Keratinocyte (primary cell): ENCODE data around the gene SPATA2. TPM values are rescaled to one million over a fixed set of nuclear protein-coding genes. Genes with fewer than 3 reads are reported as not detected.

Experiments
- DNase-seq: peaks from one replicate; pipeline ENCODE4 v3.0.0-alpha.2; 2011; ENCODE audit warnings: low read depth, missing footprints, low spot score
- FAIRE-seq: peaks from 2 replicates; lab custom pipeline; 2011; peaks lifted over from hg19 to GRCh38; lab: Jason Lieb, UNC
- H2AFZ ChIP-seq: 2 replicates; pipeline ENCODE4 v1.6.0; 2012; ENCODE audit warnings: low read length, control low read depth, inconsistent platforms; ENCODE audit not compliant: control insufficient read depth
- H3K27ac ChIP-seq: 2 replicates; pipeline ENCODE4 v1.5.1; 2011; ENCODE audit warnings: low read length; ENCODE audit not compliant: control insufficient read depth, insufficient read depth
- H3K27me3 ChIP-seq: 3 replicates; pipeline ENCODE4 v1.6.0; 2011; ENCODE audit warnings: low read length; ENCODE audit not compliant: control insufficient read depth, insufficient read depth; ENCODE audit errors: extremely low read depth
- H3K36me3 ChIP-seq, 2 experiments: 2 replicates in 1 of 2; 3 replicates in 1 of 2; pipeline ENCODE4 v1.5.1; 2011; ENCODE audit warnings: low read length in 2 of 2, mild to moderate bottlenecking in 1 of 2; ENCODE audit not compliant: control insufficient read depth in 2 of 2, insufficient read depth in 2 of 2; ENCODE audit errors: extremely low read depth in 1 of 2
- H3K4me1 ChIP-seq: 3 replicates; pipeline ENCODE4 v1.5.1; 2011; ENCODE audit warnings: low read length; ENCODE audit not compliant: control insufficient read depth, insufficient read depth; ENCODE audit errors: extremely low read depth
- H3K4me2 ChIP-seq: 3 replicates; pipeline ENCODE4 v1.6.0; 2011; ENCODE audit warnings: low read depth, low read length; ENCODE audit not compliant: control insufficient read depth, insufficient read depth; ENCODE audit errors: extremely low read depth
- H3K4me3 ChIP-seq, 3 experiments: fragments of 200-600 bp in 1 of 3; sonication (generic) in 1 of 3; 2 replicates in 2 of 3; 3 replicates in 1 of 3; pipeline ENCODE4 v1.5.1; 2011 to 2016; ENCODE audit warnings: low read length in 3 of 3, mild to moderate bottlenecking in 3 of 3, control low read depth in 2 of 3, inconsistent platforms in 1 of 3, low read depth in 1 of 3, mixed read lengths in 1 of 3, mixed run types in 1 of 3, moderate library complexity in 1 of 3; ENCODE audit not compliant: control insufficient read depth in 2 of 3, insufficient read depth in 2 of 3; ENCODE audit errors: extremely low read depth in 1 of 3
- H3K79me2 ChIP-seq: 2 replicates; pipeline ENCODE4 v1.6.0; 2012; ENCODE audit warnings: low read length; ENCODE audit not compliant: control insufficient read depth, insufficient read depth
- H3K9ac ChIP-seq: 3 replicates; pipeline ENCODE4 v1.6.0; 2011; ENCODE audit warnings: low read length; ENCODE audit not compliant: control insufficient read depth, insufficient read depth; ENCODE audit errors: extremely low read depth
- H3K9me1 ChIP-seq: 3 replicates; pipeline ENCODE4 v1.6.0; 2011; ENCODE audit warnings: low read length; ENCODE audit not compliant: control insufficient read depth, insufficient read depth; ENCODE audit errors: extremely low read depth
- H3K9me3 ChIP-seq: 2 replicates; pipeline ENCODE4 v1.5.1; 2012; ENCODE audit warnings: low read depth, low read length; ENCODE audit not compliant: control insufficient read depth
- H4K20me1 ChIP-seq: 3 replicates; pipeline ENCODE4 v1.6.0; 2011; ENCODE audit warnings: low read length; ENCODE audit not compliant: control insufficient read depth, insufficient read depth; ENCODE audit errors: extremely low read depth
- EZH2 ChIP-seq: IDR thresholded peaks from one replicate; pipeline ENCODE4 v1.6.1; 2012; ENCODE audit warnings: inconsistent platforms, mild to moderate bottlenecking, low read length, moderate library complexity
- dilution Hi-C: fragments of 300-500 bp; cut with MboI; formaldehyde crosslinking; loops from one replicate; pipeline ENCODE4 v1.7.0; 2020; ENCODE audit warnings: low sequenced_read_pairs; ENCODE audit not compliant: extremely low pct_ligation_motif_present
- polyA plus RNA-seq, 5 experiments: library from polyadenylated mRNA; depleted of rRNA in 3 of 5; stranded (reverse) in 3 of 5; stranded (forward) in 1 of 5; unstranded in 1 of 5; fragments of >200 nt; gene quantifications; 1 replicate in 1 of 5; 2 replicates in 3 of 5; 3 replicates in 1 of 5; pipeline versions ENCODE4 v1.2.1 to v1.2.3, GENCODE V29; 2011 to 2012; ENCODE audit warnings: missing spikeins in 2 of 5, low read depth in 1 of 5, low replicate concordance in 1 of 5
- TF ChIP-seq, protein P1 (sequence below), 3 experiments: IDR thresholded peaks in 1 of 3; conservative IDR thresholded peaks in 1 of 3; optimal IDR thresholded peaks in 1 of 3; 2 replicates in 2 of 3; 3 replicates in 1 of 3; pipeline versions ENCODE3 to v1.5.1; 2011; ENCODE audit warnings: low read length in 3 of 3, mild to moderate bottlenecking in 3 of 3, moderate library complexity in 2 of 3, control low read depth in 1 of 3, inconsistent platforms in 1 of 3; ENCODE audit not compliant: insufficient read depth in 2 of 3; ENCODE audit errors: extremely low read depth in 1 of 3

Gene SPATA2
- polyA plus RNA-seq, 1 donor (not counting 4 experiments of a cell fraction or from before 2014, with no cell fraction given), result 3.2 TPM

- H3K4me3 ChIP-seq, result no peak overlapping the region
- H3K27ac ChIP-seq, result no peak overlapping the region
- DNase-seq (no peak), FAIRE-seq (no peak)
- H3K36me3 ChIP-seq, result peaks cover 3 to 5% of the 10 kb centered on the region in 2 experiments
- no peak overlapping the region for H3K4me2 ChIP-seq
- no peaks in the 10 kb centered on the region for H3K79me2 ChIP-seq
- H3K27me3 ChIP-seq, result no peaks in the 10 kb centered on the region
- H3K9me1 ChIP-seq, result no peaks in the 10 kb centered on the region
- H2AFZ ChIP-seq, result no peak overlapping the region
- dilution Hi-C loops, result no loop called here
- H3K4me1 ChIP-seq, result no peaks in the 10 kb centered on the region
- H3K9ac ChIP-seq, result no peak overlapping the region
- no peaks in the 10 kb centered on the region for H4K20me1 ChIP-seq
- H3K9me3 ChIP-seq, result no peaks in the 10 kb centered on the region
- no peak for TF ChIP-seq EZH2
- TF ChIP-seq, protein P1, sequence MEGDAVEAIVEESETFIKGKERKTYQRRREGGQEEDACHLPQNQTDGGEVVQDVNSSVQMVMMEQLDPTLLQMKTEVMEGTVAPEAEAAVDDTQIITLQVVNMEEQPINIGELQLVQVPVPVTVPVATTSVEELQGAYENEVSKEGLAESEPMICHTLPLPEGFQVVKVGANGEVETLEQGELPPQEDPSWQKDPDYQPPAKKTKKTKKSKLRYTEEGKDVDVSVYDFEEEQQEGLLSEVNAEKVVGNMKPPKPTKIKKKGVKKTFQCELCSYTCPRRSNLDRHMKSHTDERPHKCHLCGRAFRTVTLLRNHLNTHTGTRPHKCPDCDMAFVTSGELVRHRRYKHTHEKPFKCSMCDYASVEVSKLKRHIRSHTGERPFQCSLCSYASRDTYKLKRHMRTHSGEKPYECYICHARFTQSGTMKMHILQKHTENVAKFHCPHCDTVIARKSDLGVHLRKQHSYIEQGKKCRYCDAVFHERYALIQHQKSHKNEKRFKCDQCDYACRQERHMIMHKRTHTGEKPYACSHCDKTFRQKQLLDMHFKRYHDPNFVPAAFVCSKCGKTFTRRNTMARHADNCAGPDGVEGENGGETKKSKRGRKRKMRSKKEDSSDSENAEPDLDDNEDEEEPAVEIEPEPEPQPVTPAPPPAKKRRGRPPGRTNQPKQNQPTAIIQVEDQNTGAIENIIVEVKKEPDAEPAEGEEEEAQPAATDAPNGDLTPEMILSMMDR (optimal IDR thresholded peaks at IDR 0.05 in 1 of 3, IDR thresholded peaks at IDR 0.05 in 1 of 3, conservative IDR thresholded peaks at IDR 0.05 in 1 of 3; ENCODE audit: extremely low read depth in 1 of 3, insufficient read depth in 2 of 3, low read length in 3 of 3), result no peak
Observed at GRCh38 chr20:49866051-49866450, 49.3 kb downstream of the SPATA2 start.

- H2AFZ ChIP-seq, result no peak overlapping the region
- H3K27ac ChIP-seq, result no peak overlapping the region
- H4K20me1 ChIP-seq, result no peaks in the 10 kb centered on the region
- H3K4me2 ChIP-seq, result no peak overlapping the region
- FAIRE-seq (no peak), DNase-seq (no peak)
- no peaks in the 10 kb centered on the region for H3K9me3 ChIP-seq
- dilution Hi-C loops, result no loop called here
- H3K79me2 ChIP-seq, result no peaks in the 10 kb centered on the region
- H3K4me3 ChIP-seq, result no peak overlapping the region
- no peaks in the 10 kb centered on the region for H3K27me3 ChIP-seq
- no peaks in the 10 kb centered on the region for H3K9me1 ChIP-seq
- H3K9ac ChIP-seq, result no peak overlapping the region
- H3K36me3 ChIP-seq, result peaks cover 3 to 5% of the 10 kb centered on the region in 2 experiments
- H3K4me1 ChIP-seq, result no peaks in the 10 kb centered on the region
- no peak for TF ChIP-seq EZH2
- TF ChIP-seq, protein P1 (optimal IDR thresholded peaks at IDR 0.05 in 1 of 3, IDR thresholded peaks at IDR 0.05 in 1 of 3, conservative IDR thresholded peaks at IDR 0.05 in 1 of 3; ENCODE audit: extremely low read depth in 1 of 3, insufficient read depth in 2 of 3, low read length in 3 of 3), result no peak
Observed at GRCh38 chr20:49865559-49865958, 49.8 kb downstream of the SPATA2 start.
